Measurements from ENCODE around the gene ZKSCAN8.

DNA sequence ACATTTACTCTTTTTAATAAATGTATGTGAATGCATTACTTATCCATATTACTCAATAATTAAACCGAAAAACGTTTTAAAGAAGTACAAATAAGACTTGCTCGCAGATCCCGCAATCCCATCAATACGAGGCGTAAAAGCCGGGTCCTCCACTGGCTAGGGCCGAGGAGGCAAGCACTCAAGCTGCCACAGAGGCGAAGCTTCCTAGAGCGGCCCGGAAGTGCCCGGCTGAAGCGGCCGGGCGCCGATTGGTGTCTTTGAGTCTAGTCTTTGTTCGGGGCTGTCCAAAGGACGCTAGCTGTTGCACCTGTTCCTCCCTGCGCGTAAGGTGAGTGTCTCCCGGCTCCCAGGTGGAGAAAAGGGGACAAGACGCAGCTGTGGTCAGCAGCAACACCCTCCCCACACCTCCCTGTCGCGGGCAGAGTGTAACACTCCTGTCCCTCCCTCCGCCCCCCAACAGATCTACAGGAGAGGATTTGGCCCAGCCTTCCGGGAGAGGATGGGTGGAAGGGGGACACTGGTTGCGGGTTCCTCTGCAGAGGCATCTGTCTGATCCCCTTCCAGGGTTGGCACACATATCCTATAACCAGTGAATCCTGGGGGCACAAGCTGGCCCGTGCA, 17.2 kb upstream of the ZKSCAN8 start, which contains the start of gene ZSCAN16:
- TF ChIP-seq, protein P1, sequence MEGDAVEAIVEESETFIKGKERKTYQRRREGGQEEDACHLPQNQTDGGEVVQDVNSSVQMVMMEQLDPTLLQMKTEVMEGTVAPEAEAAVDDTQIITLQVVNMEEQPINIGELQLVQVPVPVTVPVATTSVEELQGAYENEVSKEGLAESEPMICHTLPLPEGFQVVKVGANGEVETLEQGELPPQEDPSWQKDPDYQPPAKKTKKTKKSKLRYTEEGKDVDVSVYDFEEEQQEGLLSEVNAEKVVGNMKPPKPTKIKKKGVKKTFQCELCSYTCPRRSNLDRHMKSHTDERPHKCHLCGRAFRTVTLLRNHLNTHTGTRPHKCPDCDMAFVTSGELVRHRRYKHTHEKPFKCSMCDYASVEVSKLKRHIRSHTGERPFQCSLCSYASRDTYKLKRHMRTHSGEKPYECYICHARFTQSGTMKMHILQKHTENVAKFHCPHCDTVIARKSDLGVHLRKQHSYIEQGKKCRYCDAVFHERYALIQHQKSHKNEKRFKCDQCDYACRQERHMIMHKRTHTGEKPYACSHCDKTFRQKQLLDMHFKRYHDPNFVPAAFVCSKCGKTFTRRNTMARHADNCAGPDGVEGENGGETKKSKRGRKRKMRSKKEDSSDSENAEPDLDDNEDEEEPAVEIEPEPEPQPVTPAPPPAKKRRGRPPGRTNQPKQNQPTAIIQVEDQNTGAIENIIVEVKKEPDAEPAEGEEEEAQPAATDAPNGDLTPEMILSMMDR (IDR thresholded peaks at IDR 0.05; ENCODE audit: insufficient read depth, low read length, poor library complexity, severe bottlenecking): no peak
- no peak for TF ChIP-seq EZH2phosphoT487 (conservative IDR thresholded peaks at IDR 0.05; ENCODE audit: low read length)
